Stimulated activated CD4-positive, alpha-beta T cell treated with anti-CD3 and anti-CD28 coated beads, Interleukin-4, amount 100 ng/mL, for 4 hours (primary cell): ENCODE data around the gene TENM3.

ENCODE experiments used
- DNase-seq, 2 experiments: peaks; one replicate each; pipeline ENCODE4 v3.0.0-alpha.2; 2020

TENM3 gene

GRCh38 chr4:182475539-182475938 lies 232.3 kb downstream of the TENM3 start:
- DNase-seq: no peak

- no peak for DNase-seq
These were observed 235.3 kb downstream of the TENM3 start for GRCh38 chr4:182478475-182478874.

GRCh38 chr4:182483685-182484084 lies 240.5 kb downstream of the TENM3 start:
- no peak for DNase-seq

GRCh38 chr4:182486881-182487280 lies 243.7 kb downstream of the TENM3 start:
- DNase-seq: no peak

GRCh38 chr4:182488896-182489295 lies 245.7 kb downstream of the TENM3 start:
- DNase-seq: no peak

GRCh38 chr4:182489607-182490006 lies 246.4 kb downstream of the TENM3 start:
- DNase-seq: no peak

GRCh38 chr4:182491719-182492118 lies 248.5 kb downstream of the TENM3 start:
- DNase-seq: no peak

GRCh38 chr4:182492423-182492822 lies 249.2 kb downstream of the TENM3 start:
- DNase-seq: no peak

- no peak for DNase-seq
These were observed 250.2 kb downstream of the TENM3 start for GRCh38 chr4:182493377-182493776.

- no peak for DNase-seq
These were observed 250.9 kb downstream of the TENM3 start for GRCh38 chr4:182494103-182494502.

- DNase-seq: no peak
These were observed 251.8 kb downstream of the TENM3 start for GRCh38 chr4:182495031-182495430.

GRCh38 chr4:182495645-182496385 lies 252.6 kb downstream of the TENM3 start:
- no peak for DNase-seq

- no peak for DNase-seq
These were observed 253.2 kb downstream of the TENM3 start for GRCh38 chr4:182496408-182496807.

GRCh38 chr4:182502064-182502463 lies 258.9 kb downstream of the TENM3 start:
- no peak for DNase-seq

GRCh38 chr4:182504463-182504862 lies 261.3 kb downstream of the TENM3 start:
- no peak for DNase-seq

GRCh38 chr4:182507805-182508204 lies 264.6 kb downstream of the TENM3 start:
- no peak for DNase-seq

- no peak for DNase-seq
These were observed 267.6 kb downstream of the TENM3 start for GRCh38 chr4:182510836-182511235.

- no peak for DNase-seq
These were observed 270.5 kb downstream of the TENM3 start for GRCh38 chr4:182513587-182514291.

- no peak for DNase-seq
These were observed 275.2 kb downstream of the TENM3 start for GRCh38 chr4:182518421-182518820.

- DNase-seq: no peak
These were observed 276.3 kb downstream of the TENM3 start for GRCh38 chr4:182519528-182519927.

GRCh38 chr4:182521011-182521410 lies 277.8 kb downstream of the TENM3 start:
- no peak for DNase-seq

GRCh38 chr4:182528819-182529218 lies 285.6 kb downstream of the TENM3 start:
- DNase-seq: no peak

- no peak for DNase-seq
These were observed 287.2 kb downstream of the TENM3 start for GRCh38 chr4:182530451-182530850.

GRCh38 chr4:182531555-182532162 lies 288.5 kb downstream of the TENM3 start:
- DNase-seq: no peak
